ENCODE results near the gene CCDC106. TPM values are rescaled to one million over a fixed set of nuclear protein-coding genes. Genes with fewer than 3 reads are reported as not detected.

The CCDC106 gene
- total RNA-seq, 1 donor from 2014 or later: 14.0 TPM

GRCh38 chr19:55638864-55639359 is 9.1 kb upstream of the CCDC106 start:
- Mint-ChIP-seq H3K27ac (peak overlapping the region; percentile 84), H3K4me3 (peak overlapping the region; percentile 64), H3K4me1 (peaks cover 74% of the 10 kb centered on the region), H3K36me3 (ENCODE audit: low read depth) (peaks cover 33% of the 10 kb centered on the region), H3K9me3 (peaks cover 3% of the 10 kb centered on the region), H3K27me3 (no peaks in the 10 kb centered on the region)
- POLR2A ChIA-PET: interaction anchor here (0.7 to 5.2 kb wide), 5 partner anchors 10 to 482 kb away, joined by 3 to 55 read pairs (median 7); partner anchors contain the start of genes CCDC106, KMT5C and U2AF2
- TF ChIP-seq CTCF (IDR thresholded peaks at IDR 0.05): no peak
- DNase-seq (no peak), ATAC-seq (ENCODE audit: low read depth) (no peak)
- CTCF ChIA-PET: no interaction called here
- intact Hi-C loops (cut with micrococcal nuclease): no loop called here

- peaks cover 36% of the 10 kb centered on the region for H3K36me3 Mint-ChIP-seq (ENCODE audit: low read depth)
- peak; percentile 5 for ATAC-seq (ENCODE audit: low read depth)
- H3K4me1 Mint-ChIP-seq: peaks cover 79% of the 10 kb centered on the region
- peak overlapping the region; percentile 84 for H3K27ac Mint-ChIP-seq
- TF ChIP-seq CTCF (IDR thresholded peaks at IDR 0.05): no peak
- H3K9me3 Mint-ChIP-seq: peaks cover 3% of the 10 kb centered on the region
- peak overlapping the region; percentile 79 for H3K4me3 Mint-ChIP-seq
- POLR2A ChIA-PET: interaction anchor here (0.6 to 2.0 kb wide), 7 partner anchors 14 to 481 kb away, joined by 3 to 14 read pairs (median 4); partner anchors contain the start of genes FIZ1, KMT5C and ZNF865
- H3K27me3 Mint-ChIP-seq: no peaks in the 10 kb centered on the region
- peak; percentile 58 for DNase-seq
- CTCF ChIA-PET: interaction anchor here (0.7 kb wide), 1 partner anchor 9 kb away, joined by 3 read pairs; no protein-coding TSS in a partner anchor
- intact Hi-C loops (cut with micrococcal nuclease): loop anchor here (2.0 to 10.0 kb wide), 5 partner anchors 59 to 1175 kb away; partner anchors contain the start of genes C19orf85, ISOC2, LENG9 and ZNF579
Observed at GRCh38 chr19:55640043-55640576, 7.9 kb upstream of the CCDC106 start.

GRCh38 chr19:55640577-55641425 is 7.2 kb upstream of the CCDC106 start, which contains the start of gene ZNF580:
Gene ZNF580 (plus strand): TSS chr19:55641002. CDS start chr19:55642509, 1,507 bp downstream.
- Mint-ChIP-seq H3K4me3 (peak within 1 kb of the TSS; percentile 86), H3K36me3 (ENCODE audit: low read depth) (peaks cover 37% of the 10 kb centered on the region), H3K4me1 (peaks cover 79% of the 10 kb centered on the region), H3K27me3 (no peaks in the 10 kb centered on the region), H3K9me3 (peaks cover 3% of the 10 kb centered on the region), H3K27ac (peak within 1 kb of the TSS; percentile 86)
- intact Hi-C loops (cut with micrococcal nuclease): loop anchor here (2.0 to 10.0 kb wide), 5 partner anchors 60 to 1176 kb away; partner anchors contain the start of genes C19orf85, ISOC2, LENG9 and ZNF579
- ATAC-seq (ENCODE audit: low read depth) (peak; percentile 12), DNase-seq (peak; percentile 63)
- TF ChIP-seq CTCF (IDR thresholded peaks at IDR 0.05): no peak
- CTCF ChIA-PET: no interaction called here
- POLR2A ChIA-PET: interaction anchor here (0.6 to 2.0 kb wide), 6 partner anchors 13 to 302 kb away, joined by 3 to 14 read pairs (median 4); partner anchors contain the start of genes FIZ1, KMT5C and ZNF865

- DNase-seq: no peak
- peak overlapping the region; percentile 86 for H3K4me3 Mint-ChIP-seq
- H3K9me3 Mint-ChIP-seq: peaks cover 3% of the 10 kb centered on the region
- peak overlapping the region; percentile 86 for H3K27ac Mint-ChIP-seq
- TF ChIP-seq CTCF (IDR thresholded peaks at IDR 0.05): no peak
- ChIA-PET POLR2A (interaction anchor here (0.6 to 4.7 kb wide), 12 partner anchors 9 to 234 kb away, joined by 3 to 47 read pairs (median 5); partner anchors contain the start of genes FIZ1, U2AF2, UBE2S and ZNF628), CTCF (interaction anchor here (0.8 to 1.8 kb wide), 3 partner anchors 10 to 168 kb away, joined by 3 to 10 read pairs (median 7); no protein-coding TSS in a partner anchor)
- H3K4me1 Mint-ChIP-seq: peaks cover 73% of the 10 kb centered on the region
- no peaks in the 10 kb centered on the region for H3K27me3 Mint-ChIP-seq
- intact Hi-C loops (cut with micrococcal nuclease): loop anchor here (2.0 to 10.0 kb wide), 5 partner anchors 61 to 1177 kb away; partner anchors contain the start of genes C19orf85, ISOC2, LENG9 and ZNF579
- H3K36me3 Mint-ChIP-seq (ENCODE audit: low read depth): peaks cover 31% of the 10 kb centered on the region
- peak; percentile 1 for ATAC-seq (ENCODE audit: low read depth)
Observed at GRCh38 chr19:55641426-55642152, 6.4 kb upstream of the CCDC106 start.
